Right ventricle myocardium inferior (tissue), 1 donor: ENCODE data around the gene BET1L. TPM values are rescaled to one million over a fixed set of nuclear protein-coding genes. Genes with fewer than 3 reads are reported as not detected.
A peak's percentile ranks its signal among the peaks of the same experiment; 100 is the strongest.
"Not testable (repeated sequence)": the region's sequence is repeated elsewhere in the genome, so short reads cannot be mapped to it uniquely, and the experiment has no call there.

Experiments used
- ATAC-seq: fragments of 200-7000 bp; cut with Tn5 transposase; one replicate; pipeline ENCODE4 v1.9.1; 2020; ENCODE audit warnings: mild to moderate bottlenecking, moderate library complexity
- DNase-seq: peaks from one replicate; pipeline ENCODE4 v3.0.0; 2021; ENCODE audit errors: missing footprints
- intact Hi-C: fragments of 100-400 bp; cut with DNase I; formaldehyde crosslinking; loops from one replicate; pipeline ENCODE4 v1.11.0; 2022
- total RNA-seq: library from RNA; stranded (reverse); fragmentation: NEBNext Ultra II Directional; extraction: Animal tissue kit (Norgen Biotek cat#: 25700); gene quantifications from one replicate; pipeline ENCODE4 v1.2.1, GENCODE V29; 2021
- donor health status: DM: no; HTN: yes; CAD: no; lungs with severe emphysema.

BET1L gene
- total RNA-seq, 1 donor from 2014 or later = 19.4 TPM

DNA sequence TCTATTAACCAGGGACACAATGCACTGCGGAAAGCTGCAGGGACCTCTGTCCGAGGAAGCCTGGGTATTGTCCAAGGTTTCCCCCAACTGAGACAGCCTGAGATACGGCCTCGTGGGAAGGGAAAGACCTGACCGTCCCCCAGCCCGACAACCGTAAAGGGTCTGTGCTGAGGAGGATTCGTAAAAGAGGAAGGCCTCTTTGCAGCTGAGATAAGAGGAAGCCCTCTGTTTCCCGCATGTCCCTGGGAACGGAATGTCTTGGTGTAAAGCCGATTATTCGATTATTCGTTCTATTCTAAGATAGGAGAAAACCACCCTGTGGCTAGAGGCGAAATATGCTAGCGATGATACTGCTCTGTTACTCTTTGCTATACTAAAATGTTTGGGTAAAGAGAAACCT lies 5.2 kb downstream of the BET1L start:
- DNase-seq = no peak
- no peak for ATAC-seq
- intact Hi-C loops = no loop called here

GRCh38 chr11:200224-201003 lies 6.8 kb downstream of the BET1L start:
- no peak for DNase-seq
- ATAC-seq = no peak
- intact Hi-C loops = no loop called here

DNA sequence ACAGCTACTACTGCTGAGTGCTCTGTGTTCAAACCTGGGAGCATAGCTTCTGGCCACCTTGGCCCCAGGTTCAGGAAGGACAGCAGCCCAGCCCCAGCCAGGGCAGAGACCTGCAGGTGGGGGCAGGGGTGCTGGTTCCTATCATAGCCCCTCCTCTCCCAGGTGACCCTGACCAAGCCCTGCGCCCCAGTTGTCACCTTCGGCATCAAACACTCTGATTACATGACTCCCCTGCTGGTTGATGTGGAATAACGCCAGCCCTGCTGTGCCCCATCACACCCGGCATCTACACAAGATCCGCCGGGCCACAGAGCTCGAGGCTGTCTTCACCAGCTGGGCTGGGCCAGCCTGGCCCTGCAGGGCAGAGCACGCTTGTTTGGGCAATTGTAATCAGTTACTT lies 7.4 kb downstream of the BET1L start:
- intact Hi-C loops = no loop called here
- DNase-seq = no peak
- ATAC-seq = no peak

GRCh38 chr11:199004-199581 lies 8.1 kb downstream of the BET1L start:
- ATAC-seq (no peak), DNase-seq (no peak)
- intact Hi-C loops = no loop called here

GRCh38 chr11:198236-198806 lies 8.9 kb downstream of the BET1L start:
- intact Hi-C loops = no loop called here
- no peak for DNase-seq
- ATAC-seq = no peak

- ATAC-seq (no peak), DNase-seq (no peak)
- intact Hi-C loops = no loop called here
Observed at GRCh38 chr11:197741-198235, 9.4 kb downstream of the BET1L start.

DNA sequence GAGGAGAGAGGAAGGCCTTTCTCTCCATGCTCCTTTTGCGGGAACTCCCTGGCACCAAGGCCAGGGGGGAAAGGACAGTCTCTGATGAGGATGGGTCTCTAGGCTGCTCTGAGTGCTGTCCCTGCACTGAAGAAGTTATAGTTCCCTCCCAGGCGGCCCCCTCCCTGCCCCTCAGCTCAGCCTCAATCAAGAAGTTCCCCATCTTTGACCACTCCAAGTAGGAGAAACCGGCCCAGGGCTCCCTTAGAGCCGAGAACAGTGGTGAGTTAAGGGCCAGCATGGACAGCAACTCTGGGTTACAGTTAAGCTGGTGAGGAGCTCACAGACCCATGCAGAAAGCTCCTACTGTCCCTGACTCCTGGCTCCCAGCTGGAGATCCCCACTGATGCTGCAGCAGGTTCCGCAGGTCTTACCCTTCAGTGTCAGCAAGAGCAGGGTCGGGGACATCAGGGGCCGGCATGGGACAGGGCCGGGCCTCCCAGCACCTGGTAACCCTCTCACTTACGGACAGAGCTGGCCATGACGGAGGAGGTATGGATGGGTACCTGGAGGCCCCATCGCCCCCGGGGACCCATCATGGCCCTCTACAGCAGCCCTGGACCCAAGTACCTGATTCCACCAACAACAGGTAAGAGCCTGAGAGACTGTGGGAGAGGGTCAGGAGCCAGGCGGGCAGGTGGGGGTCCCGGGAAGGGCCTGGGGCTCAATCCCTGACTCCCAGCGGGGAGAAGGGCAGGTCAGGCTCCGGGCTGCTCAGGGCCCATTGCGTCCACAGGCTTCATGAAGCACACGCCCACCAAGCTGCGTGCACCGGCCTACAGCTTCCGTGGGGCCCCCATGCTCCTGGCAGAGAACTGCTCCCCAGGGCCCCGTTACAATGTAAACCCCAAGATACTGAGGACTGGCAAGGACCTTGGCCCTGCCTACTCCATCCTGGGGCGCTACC lies 10.1 kb downstream of the BET1L start:
- no peak for ATAC-seq
- no peak for DNase-seq
- intact Hi-C loops = no loop called here

DNA sequence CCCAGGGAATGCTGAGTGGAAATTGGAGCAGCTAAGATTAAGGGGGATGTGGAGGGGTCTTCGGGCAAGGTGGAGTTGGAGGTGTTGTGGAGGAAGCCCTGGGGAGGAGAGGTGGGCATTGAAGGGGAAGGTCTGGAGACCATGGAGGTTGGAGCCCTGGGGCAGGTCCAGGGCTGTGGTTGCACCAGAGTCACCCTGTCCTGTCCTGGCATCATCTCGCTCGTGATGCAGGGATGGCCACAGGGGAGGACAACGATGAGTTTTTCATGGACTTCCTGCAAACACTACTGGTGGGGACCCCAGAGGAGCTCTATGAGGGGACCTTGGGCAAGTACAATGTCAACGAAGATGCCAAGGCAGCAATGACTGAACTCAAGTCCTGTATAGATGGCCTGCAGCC lies 13.7 kb downstream of the BET1L start:
- intact Hi-C loops, ATAC-seq, DNase-seq: not testable (repeated sequence)

GRCh38 chr11:192674-193128 lies 14.5 kb downstream of the BET1L start, which contains the start of gene SCGB1C1:
TSS of gene SCGB1C1 (plus strand) at chr11:193078. CDS start at chr11:193100, 22 bp downstream.
- DNase-seq, ATAC-seq, intact Hi-C loops: not testable (repeated sequence)

- intact Hi-C loops, DNase-seq: not testable (repeated sequence)
- peak; percentile 49 for ATAC-seq
Observed at GRCh38 chr11:191490-192478, 15.4 kb downstream of the BET1L start.

GRCh38 chr11:190546-190945 lies 16.7 kb downstream of the BET1L start:
- intact Hi-C loops, DNase-seq, ATAC-seq: not testable (repeated sequence)

- peak; percentile 53 for ATAC-seq
- intact Hi-C loops = not testable (repeated sequence)
- peak; percentile 48 for DNase-seq
Observed at GRCh38 chr11:189843-190311, 17.3 kb downstream of the BET1L start.

DNA sequence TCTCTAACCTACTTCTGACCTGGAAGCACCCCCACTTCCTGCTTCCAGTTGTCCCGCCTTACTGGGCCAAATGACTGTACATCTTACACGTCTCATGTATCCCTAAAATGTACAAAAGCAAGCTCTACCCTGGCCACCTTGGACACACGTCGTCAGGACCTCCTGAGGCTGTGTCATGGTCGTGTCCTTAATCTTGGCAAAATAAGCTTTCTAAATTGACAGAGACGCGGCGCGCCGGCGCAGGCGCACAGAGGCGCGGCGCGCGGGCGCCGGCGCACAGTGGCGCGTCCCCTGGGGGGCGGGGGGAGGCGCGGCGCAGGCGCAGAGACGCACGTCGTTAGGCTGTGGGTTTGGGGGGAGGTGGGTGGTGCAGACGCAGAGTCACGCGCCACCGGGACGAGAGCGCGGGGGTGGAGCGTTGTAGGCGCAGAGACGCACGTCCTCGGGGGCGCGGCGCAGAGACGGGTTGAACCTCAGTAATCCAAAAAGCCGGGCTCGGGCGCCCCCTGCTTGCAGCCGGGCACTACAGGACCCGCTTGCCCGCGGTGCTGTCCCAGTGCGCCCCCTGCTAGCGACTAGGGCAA lies 17.9 kb downstream of the BET1L start:
- peak; percentile 61 for DNase-seq
- ATAC-seq = peak; percentile 68
- intact Hi-C loops = not testable (repeated sequence)

- intact Hi-C loops, ATAC-seq: not testable (repeated sequence)
Observed at GRCh38 chr11:180242-180641, 27.0 kb downstream of the BET1L start.

More at GRCh38 chr11:180242-180641, 27.0 kb downstream of the BET1L start:
- DNase-seq = not testable (repeated sequence)
